NCI-H2107 (cell line): ENCODE measurements around the gene SCUBE1.

Experiments
- DNase-seq: peaks from one replicate; lab custom pipeline; 2025; lab: John Stamatoyannopoulos, UW

Gene SCUBE1

DNA sequence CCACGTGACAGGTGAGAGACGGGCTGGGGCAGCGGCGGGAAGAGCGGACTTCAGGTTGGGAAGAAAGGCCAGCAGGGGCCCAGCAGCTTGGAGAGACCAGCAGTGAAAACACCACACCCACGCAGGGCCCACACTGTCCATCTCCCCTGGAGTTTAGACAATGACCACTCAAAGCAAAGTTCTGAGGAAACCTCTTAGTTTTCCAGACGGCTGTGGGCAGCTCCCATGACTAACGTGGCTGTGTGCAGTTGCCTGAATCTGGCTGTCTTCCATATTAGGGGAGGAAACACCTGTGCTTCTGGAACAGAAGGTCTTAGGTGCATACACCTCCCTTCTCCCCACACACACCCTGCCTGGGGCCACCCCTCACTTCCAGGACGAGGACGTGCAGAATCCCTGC is 85.6 kb downstream of the SCUBE1 start:
- no peak for DNase-seq

GRCh38 chr22:43256976-43257545 is 86.1 kb downstream of the SCUBE1 start:
- DNase-seq, result no peak

GRCh38 chr22:43256569-43256968 is 86.6 kb downstream of the SCUBE1 start:
- no peak for DNase-seq

DNA sequence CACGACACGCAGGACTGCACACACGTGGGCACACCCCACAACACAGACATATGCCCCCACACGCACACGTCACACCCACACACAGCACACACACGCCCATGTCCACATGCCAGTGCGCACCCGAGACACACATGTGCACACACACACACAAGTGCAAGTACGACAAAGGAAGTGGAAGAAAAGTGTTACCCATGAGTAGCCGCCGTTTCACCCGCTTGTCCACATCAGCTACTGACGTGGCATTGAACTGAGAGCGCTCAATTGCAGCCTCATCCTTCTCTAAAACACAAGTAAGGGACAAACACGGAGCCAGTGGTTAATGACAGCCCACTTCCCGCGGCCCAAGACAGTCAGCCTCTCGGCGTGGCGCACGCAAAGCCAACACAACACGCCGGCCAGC is 87.9 kb downstream of the SCUBE1 start:
- DNase-seq, result no peak

- no peak for DNase-seq
Observed at GRCh38 chr22:43253839-43254238, 89.3 kb downstream of the SCUBE1 start.

DNA sequence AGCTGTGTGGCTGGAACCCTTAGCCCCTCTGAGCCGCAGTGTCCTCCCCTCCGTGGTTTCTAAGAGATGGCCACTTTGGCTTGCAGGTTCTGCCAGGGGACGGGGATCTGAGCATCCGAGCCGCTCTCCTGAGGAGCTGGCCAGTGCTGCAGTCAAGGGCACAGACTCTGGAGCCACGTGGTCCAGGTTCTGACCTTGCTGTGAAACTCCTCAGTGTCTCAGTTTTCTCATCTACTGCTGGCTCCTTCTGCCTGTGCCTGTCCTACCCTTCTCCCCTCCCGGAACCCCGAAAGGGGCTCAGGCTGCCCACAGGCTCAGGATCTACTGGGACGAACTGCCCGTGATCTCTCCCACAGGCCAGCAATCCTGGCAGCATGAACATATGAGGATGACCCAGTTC is 90.9 kb downstream of the SCUBE1 start:
- DNase-seq, result no peak

GRCh38 chr22:43249789-43250471 is 93.2 kb downstream of the SCUBE1 start:
- DNase-seq, result no peak

- no peak for DNase-seq
Observed at GRCh38 chr22:43247546-43248260, 95.5 kb downstream of the SCUBE1 start.

- DNase-seq, result no peak
Observed at GRCh38 chr22:43246188-43246587, 97.0 kb downstream of the SCUBE1 start.

DNA sequence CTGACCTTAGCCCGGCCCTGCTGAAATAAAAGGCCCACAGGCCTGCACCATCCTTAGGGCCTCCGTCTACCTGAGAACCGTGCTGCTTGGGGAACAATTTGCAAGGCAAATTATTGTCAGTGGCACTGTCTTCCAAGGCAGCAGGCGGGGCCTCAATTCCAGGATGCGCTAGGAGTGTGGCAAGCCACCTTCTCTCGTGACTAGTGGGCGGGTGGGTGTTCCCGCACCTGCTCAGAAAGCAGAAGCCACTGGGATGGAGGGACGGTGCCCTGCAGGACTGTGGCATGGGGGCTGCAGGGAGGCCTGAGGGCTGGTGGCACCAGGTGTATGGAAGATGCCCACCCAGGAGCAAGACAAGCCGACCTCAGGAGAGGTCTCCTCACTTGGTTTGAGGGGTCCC is 97.5 kb downstream of the SCUBE1 start:
- DNase-seq, result no peak

DNA sequence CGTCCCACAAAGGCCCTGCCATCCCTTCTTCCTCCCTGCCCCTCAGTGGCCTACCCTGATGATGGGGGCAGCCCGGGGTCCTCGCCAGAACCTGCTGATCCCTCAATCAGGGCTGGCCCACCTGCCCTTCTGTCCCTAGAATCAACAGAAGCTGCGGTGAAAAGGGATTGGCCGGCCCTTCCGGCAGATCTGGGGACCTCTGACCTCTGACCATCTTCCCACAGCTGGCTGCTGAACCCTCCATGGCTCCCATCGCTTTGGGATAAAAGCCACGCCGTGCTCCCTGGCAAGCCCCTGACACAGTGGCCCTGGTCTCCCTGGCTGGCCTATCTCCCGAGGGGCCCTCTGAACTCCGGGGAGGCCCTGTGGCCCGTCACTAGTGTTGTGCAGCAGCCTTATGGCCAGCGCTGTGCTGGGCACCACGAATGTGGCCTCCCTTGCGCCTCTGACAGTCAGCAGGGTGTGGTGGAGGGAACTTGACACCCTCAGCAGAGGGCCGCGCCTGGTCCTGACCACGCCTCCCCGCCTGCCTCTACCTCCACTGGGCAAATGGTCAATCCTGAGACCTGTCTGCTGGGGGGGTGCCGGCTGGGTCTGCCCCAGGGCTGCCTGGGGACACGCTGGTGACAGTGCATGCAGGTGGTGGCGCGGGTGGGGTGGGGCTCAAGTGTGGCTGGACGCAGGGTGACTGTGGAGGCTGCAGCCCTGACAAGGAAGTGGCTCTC is 98.2 kb downstream of the SCUBE1 start:
- no peak for DNase-seq

DNA sequence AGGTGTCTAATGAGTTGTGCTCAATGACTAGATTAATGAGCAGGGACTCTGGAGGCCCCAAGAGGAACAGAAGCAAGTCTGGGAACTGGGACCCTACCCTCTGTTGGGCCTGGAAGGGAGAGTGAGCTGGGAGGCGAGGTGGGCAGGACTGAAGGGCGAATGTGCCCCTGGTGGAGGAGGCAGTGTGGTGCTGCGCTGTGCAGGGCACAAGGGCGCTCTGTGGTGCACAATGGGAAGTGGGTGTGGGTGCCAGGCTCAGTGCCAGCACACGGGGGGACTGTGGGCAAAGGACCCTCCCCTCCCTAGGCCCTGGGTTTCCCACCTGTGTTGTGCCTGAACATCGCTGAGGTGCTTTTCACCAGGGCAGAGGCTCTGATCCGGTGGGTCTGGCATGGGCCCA is 98.8 kb downstream of the SCUBE1 start:
- DNase-seq, result no peak

DNA sequence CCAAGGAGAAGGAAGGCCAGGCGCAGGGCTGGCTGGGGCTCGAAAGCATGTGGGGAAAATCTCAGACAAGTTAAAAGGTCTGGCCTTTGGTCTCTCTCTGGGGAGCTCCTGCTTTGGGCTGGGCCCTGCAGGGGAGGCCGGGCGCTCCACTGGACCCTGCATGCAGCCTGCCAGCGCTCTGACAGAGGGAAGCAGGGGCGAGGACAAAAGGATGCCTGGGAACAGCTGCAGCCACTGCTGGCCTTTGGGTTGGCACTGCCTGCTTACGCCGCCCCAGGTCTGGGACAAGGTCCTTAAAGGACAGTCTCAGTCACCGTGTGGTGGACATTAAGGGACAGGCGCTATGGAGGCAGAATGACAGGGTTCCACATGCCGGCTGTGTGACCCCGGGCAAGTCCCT is 99.8 kb downstream of the SCUBE1 start:
- no peak for DNase-seq

GRCh38 chr22:43242627-43243026 is 100.5 kb downstream of the SCUBE1 start:
- no peak for DNase-seq

GRCh38 chr22:43241699-43242386 is 101.3 kb downstream of the SCUBE1 start:
- no peak for DNase-seq

DNA sequence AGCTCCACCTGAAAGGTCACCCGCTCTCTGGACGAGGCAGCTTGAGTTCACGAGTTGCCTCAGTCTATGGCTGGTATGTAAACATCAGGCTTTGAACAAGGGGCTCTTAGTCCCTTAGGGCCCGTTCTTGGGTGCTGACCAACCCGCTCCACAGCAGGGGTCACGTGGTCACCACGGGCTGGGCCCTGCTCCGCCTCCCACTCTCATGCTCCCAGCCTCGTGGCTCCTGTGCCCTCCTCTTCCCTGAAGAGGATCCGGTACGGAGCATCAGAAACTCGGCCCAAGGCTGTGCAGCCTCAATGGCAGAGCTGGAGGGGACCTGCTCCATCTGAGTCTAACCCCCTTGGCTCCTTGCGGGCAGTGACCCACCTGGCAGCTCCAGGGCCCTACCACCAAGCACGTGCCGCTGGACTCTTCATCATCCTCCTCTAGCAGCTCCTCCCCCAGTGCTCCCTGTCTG is 102.0 kb downstream of the SCUBE1 start:
- DNase-seq, result no peak

GRCh38 chr22:43240614-43241013 is 102.6 kb downstream of the SCUBE1 start:
- DNase-seq, result no peak

DNA sequence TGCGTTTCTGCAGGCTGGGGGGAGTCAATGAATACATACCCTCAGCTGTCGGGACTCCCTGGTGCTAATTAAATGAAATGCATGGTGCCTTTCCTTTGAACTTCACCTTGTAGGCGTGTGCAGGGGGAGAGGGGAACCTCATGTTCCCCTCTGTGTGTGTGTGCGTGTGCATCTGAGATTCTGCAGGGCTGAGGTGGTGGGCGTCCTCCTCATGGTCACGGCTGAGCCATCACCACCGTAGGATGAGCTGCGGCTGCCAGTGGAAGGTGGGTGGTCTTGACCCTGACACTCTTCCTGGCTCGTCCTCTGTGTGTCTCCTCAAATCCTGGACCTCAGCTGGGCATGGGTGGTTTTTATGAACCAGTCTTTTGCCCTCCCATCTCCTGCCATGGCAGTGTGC is 103.2 kb downstream of the SCUBE1 start:
- DNase-seq, result no peak

- DNase-seq, result no peak
Observed at GRCh38 chr22:43239193-43239780, 103.9 kb downstream of the SCUBE1 start.

DNA sequence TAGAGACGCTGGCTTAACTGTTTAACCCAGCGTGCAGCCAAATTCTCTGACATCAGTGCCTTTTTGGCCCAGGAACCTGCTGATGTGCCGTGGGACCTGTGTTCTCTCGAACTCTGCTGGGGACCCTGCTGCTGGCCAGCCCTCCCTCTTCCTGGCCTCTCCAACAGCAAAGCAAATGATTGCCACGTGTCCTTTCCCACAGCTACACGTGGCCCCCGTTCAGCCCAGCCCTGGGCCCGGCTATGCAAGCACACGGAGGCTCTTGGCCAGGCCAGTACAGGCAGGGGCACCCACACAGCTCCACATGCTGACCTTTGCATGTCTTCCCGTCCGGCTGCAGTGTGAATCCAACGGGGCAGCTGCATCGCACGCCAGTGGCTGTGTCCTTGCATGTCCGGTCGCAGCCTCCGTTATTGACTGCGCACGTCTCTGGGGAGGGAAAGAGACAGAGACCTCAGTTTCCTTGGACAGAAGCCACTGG is 104.6 kb downstream of the SCUBE1 start:
- no peak for DNase-seq

- DNase-seq, result no peak
Observed at GRCh38 chr22:43237280-43237679, 105.9 kb downstream of the SCUBE1 start.
